Left ventricle myocardium inferior (tissue), 1 donor: ENCODE data around the gene NUBPL. TPM values are rescaled to one million over a fixed set of nuclear protein-coding genes. Genes with fewer than 3 reads are reported as not detected.

Experiments used
- DNase-seq: peaks from one replicate; pipeline ENCODE4 v3.0.0-alpha.2; 2020
- H3K27ac ChIP-seq: fragments of 200-600 bp; replicated peaks from 2 replicates; pipeline ENCODE4 v1.8.0; 2021
- H3K27me3 ChIP-seq: fragments of 200-600 bp; 2 replicates; pipeline ENCODE4 v1.8.0; 2021; ENCODE audit warnings: low read depth
- H3K36me3 ChIP-seq: fragments of 200-600 bp; 2 replicates; pipeline ENCODE4 v1.8.0; 2021
- H3K4me1 ChIP-seq: fragments of 200-600 bp; 2 replicates; pipeline ENCODE4 v1.8.0; 2021
- H3K4me3 ChIP-seq: fragments of 200-600 bp; 2 replicates; pipeline ENCODE4 v1.8.0; 2021; ENCODE audit warnings: mild to moderate bottlenecking, moderate library complexity
- H3K9me3 ChIP-seq: fragments of 200-600 bp; replicated peaks from 2 replicates; pipeline ENCODE4 v1.8.0; 2021
- CTCF ChIP-seq: fragments of 200-600 bp; IDR thresholded peaks from 2 replicates; pipeline ENCODE4 v1.8.0; 2021; ENCODE audit warnings: antibody characterized with exemption, mild to moderate bottlenecking, borderline replicate concordance
- intact Hi-C: fragments of 100-400 bp; cut with micrococcal nuclease; formaldehyde crosslinking; loops from one replicate; pipeline ENCODE4 v1.11.0; 2022
- total RNA-seq: library from RNA; stranded (reverse); fragmentation: NEBNext Ultra II Directional; extraction: Animal tissue kit (Norgen Biotek cat#: 25700); gene quantifications from one replicate; pipeline ENCODE4 v1.2.1, GENCODE V29; 2021
- donor health status: DM: no; HTN: yes; CAD: no; lungs with severe emphysema.

The NUBPL gene
- total RNA-seq, 1 donor from 2014 or later, result 32.2 TPM

GRCh38 chr14:31898838-31899528, 337.8 kb downstream of the NUBPL start:
- no peaks in the 10 kb centered on the region for H3K27me3 ChIP-seq
- no peak for TF ChIP-seq CTCF
- intact Hi-C loops, result no loop called here

GRCh38 chr14:31902002-31902401, 340.8 kb downstream of the NUBPL start:
- H3K27me3 ChIP-seq, result no peaks in the 10 kb centered on the region
- no peak overlapping the region for H3K27ac ChIP-seq
- intact Hi-C loops, result no loop called here

More at GRCh38 chr14:31898838-31899528, 337.8 kb downstream of the NUBPL start:
- H3K36me3 ChIP-seq, result no peaks in the 10 kb centered on the region
- no peak for DNase-seq
- H3K4me3 ChIP-seq, result no peak overlapping the region
- H3K9me3 ChIP-seq, result no peaks in the 10 kb centered on the region
- H3K27ac ChIP-seq, result no peak overlapping the region
- peaks cover 17% of the 10 kb centered on the region for H3K4me1 ChIP-seq

GRCh38 chr14:31902945-31903646, 341.9 kb downstream of the NUBPL start:
- peaks cover 6% of the 10 kb centered on the region for H3K4me1 ChIP-seq
- intact Hi-C loops, result no loop called here
- TF ChIP-seq CTCF, result no peak
- no peak overlapping the region for H3K4me3 ChIP-seq
- no peaks in the 10 kb centered on the region for H3K36me3 ChIP-seq
- no peak overlapping the region for H3K27ac ChIP-seq
- H3K27me3 ChIP-seq, result no peaks in the 10 kb centered on the region
- DNase-seq, result no peak
- H3K9me3 ChIP-seq, result no peaks in the 10 kb centered on the region

More at GRCh38 chr14:31902002-31902401, 340.8 kb downstream of the NUBPL start:
- no peak for DNase-seq
- no peak overlapping the region for H3K4me3 ChIP-seq
- H3K4me1 ChIP-seq, result peaks cover 12% of the 10 kb centered on the region
- H3K36me3 ChIP-seq, result no peaks in the 10 kb centered on the region
- TF ChIP-seq CTCF, result no peak
- H3K9me3 ChIP-seq, result no peaks in the 10 kb centered on the region

GRCh38 chr14:31909977-31910376, 348.8 kb downstream of the NUBPL start:
- intact Hi-C loops, result no loop called here
- peaks cover 29% of the 10 kb centered on the region for H3K9me3 ChIP-seq
- no peak overlapping the region for H3K27ac ChIP-seq
- no peak for TF ChIP-seq CTCF
- H3K4me1 ChIP-seq, result peaks cover 5% of the 10 kb centered on the region
- no peaks in the 10 kb centered on the region for H3K36me3 ChIP-seq
- H3K27me3 ChIP-seq, result no peaks in the 10 kb centered on the region
- DNase-seq, result no peak
- H3K4me3 ChIP-seq, result no peak overlapping the region

Other genes starting within 250 kb of the NUBPL start
- gene HEATR5A, start 140.9 kb upstream of the NUBPL start, total RNA-seq, result 51.8 TPM
- gene DTD2, start 103.9 kb upstream of the NUBPL start, total RNA-seq, result 6.9 TPM
- not detected for gene GPR33, start 73.4 kb upstream of the NUBPL start, total RNA-seq